Right cardiac atrium (tissue), 5 donors: ENCODE results near the gene EDEM3. TPM values are rescaled to one million over a fixed set of nuclear protein-coding genes. Genes with fewer than 3 reads are reported as not detected.
A peak's percentile ranks its signal among the peaks of the same experiment; 100 is the strongest.

Experiments used
- ATAC-seq, 2 donors: fragments of 200-7000 bp; cut with Tn5 transposase; one replicate each; pipeline versions ENCODE4 v1.8.0 to v1.9.1; 2020; ENCODE audit warnings: moderate library complexity in 2 of 2, mild to moderate bottlenecking in 1 of 2
- DNase-seq, 3 donors: peaks; one replicate each; pipeline ENCODE4 v3.0.0-alpha.2; 2020
- H3K27ac ChIP-seq: one replicate; pipeline ENCODE4 v1.5.1; 2013; ENCODE audit warnings: mild to moderate bottlenecking, low read length, control low read depth, moderate library complexity
- H3K27me3 ChIP-seq: one replicate; pipeline ENCODE4 v1.6.1; 2013; ENCODE audit not compliant: control insufficient read depth, insufficient read depth
- H3K4me1 ChIP-seq: one replicate; pipeline ENCODE4 v1.6.1; 2013; ENCODE audit warnings: low read length; ENCODE audit not compliant: control insufficient read depth, insufficient read depth
- H3K4me3 ChIP-seq: one replicate; pipeline ENCODE4 v1.5.1; 2013; ENCODE audit warnings: low read length, control low read depth
- H3K9me3 ChIP-seq: one replicate; pipeline ENCODE4 v1.6.1; 2013; ENCODE audit warnings: low read length; ENCODE audit not compliant: control insufficient read depth
- WGBS: extraction: QIAGEN DNeasy Blood & Tissue Kit; methylation state at CpG from one replicate; pipeline ENCODE4 v1.1.7; 2013; 5-methylcytosine and 5-hydroxymethylcytosine counted together
- intact Hi-C, 4 donors: fragments of 100-400 bp; cut with DNase I; formaldehyde crosslinking; loops; one replicate each; pipeline versions ENCODE4 v1.11.0 to v1.14.0; 2022 to 2023
- polyA plus RNA-seq: library from polyadenylated mRNA; stranded (reverse); fragments of 200-250 nt; gene quantifications from one replicate; pipeline ENCODE4 v1.2.3, GENCODE V29; 2013
- total RNA-seq, 4 donors: library from RNA; stranded (reverse); fragmentation: NEBNext Ultra II Directional; extraction: Animal tissue kit (Norgen Biotek cat#: 25700); gene quantifications; one replicate each; pipeline ENCODE4 v1.2.1, GENCODE V29; 2021
- donor health status: healthy with polysubstance abuse.
- donor health status: DM: no; HTN: yes; CAD: no.
- donor health status: DM: no; HTN: no; CAD: no.
- donor health status: DM: no; HTN: yes; CAD: no; lungs with severe emphysema.
- donor health status: DM: yes; HTN: yes; CAD: no.

EDEM3 gene
- total and polyA plus RNA-seq, 5 donors: 10.2 to 26.1 (median 19.9) TPM

DNA sequence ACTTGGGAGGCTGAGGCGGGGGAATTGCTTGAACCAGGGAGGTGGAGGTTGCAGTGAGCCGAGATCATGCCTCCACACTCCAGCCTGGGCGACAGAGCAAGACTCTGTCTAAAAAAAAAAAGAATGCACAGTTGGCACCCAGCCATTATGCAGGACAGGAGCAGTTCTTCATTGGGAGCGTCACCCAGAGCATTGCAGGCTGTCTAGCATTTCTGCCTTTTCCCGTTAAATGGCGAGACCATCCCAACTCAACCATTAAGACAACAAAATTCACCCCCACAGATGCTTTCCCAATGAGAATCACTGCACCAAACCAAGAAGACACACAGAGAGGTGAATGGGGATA is 105.8 kb downstream of the EDEM3 start:
- ATAC-seq (no peak), DNase-seq (no peak)
- intact Hi-C loops: no loop called here
- Histone ChIP-seq H3K27me3 (no peaks in the 10 kb centered on the region), H3K9me3 (no peaks in the 10 kb centered on the region), H3K4me1 (peaks cover 3% of the 10 kb centered on the region), H3K4me3 (no peak overlapping the region), H3K27ac (peak overlapping the region; percentile 90)
- 66% methylated on average over 6 of the region's 6 CpGs for WGBS

DNA sequence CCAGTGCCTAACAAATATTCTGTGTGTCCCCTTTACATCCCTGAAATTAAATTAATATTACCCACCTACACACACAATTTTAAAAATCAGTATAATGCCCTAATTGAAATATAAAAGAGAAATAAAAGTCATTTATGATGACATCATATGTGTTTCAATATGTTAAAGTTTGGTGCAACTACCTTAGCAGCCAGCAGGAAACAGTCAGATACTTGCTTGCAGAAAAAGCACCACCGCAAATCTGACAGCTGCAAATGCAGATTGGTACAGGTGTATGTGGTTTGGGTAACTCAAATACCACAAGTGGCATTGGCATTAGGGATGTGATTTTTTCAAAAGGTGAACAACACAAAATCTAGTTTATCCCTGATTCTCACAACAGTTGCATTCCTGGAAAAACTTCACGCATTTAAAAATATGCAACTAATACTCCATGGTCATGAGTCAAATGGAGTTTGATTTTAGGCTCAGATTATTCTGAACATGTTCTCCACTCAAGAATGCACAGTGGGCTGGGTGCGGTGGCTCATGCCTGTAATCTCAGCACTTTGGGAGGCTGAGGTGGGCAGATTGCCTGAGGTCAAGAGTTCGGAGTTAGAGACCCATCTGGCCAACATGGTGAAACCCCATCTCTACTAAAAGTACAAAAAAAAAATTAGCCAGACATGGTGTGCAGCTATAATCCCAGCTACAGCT is 106.3 kb downstream of the EDEM3 start:
- H3K27ac ChIP-seq: no peak overlapping the region
- no peaks in the 10 kb centered on the region for H3K27me3 ChIP-seq
- WGBS: 88% methylated on average over 4 of the region's 4 CpGs
- peaks cover 3% of the 10 kb centered on the region for H3K4me1 ChIP-seq
- no peak for ATAC-seq
- no peaks in the 10 kb centered on the region for H3K9me3 ChIP-seq
- intact Hi-C loops: no loop called here
- no peak for DNase-seq
- H3K4me3 ChIP-seq: no peak overlapping the region

DNA sequence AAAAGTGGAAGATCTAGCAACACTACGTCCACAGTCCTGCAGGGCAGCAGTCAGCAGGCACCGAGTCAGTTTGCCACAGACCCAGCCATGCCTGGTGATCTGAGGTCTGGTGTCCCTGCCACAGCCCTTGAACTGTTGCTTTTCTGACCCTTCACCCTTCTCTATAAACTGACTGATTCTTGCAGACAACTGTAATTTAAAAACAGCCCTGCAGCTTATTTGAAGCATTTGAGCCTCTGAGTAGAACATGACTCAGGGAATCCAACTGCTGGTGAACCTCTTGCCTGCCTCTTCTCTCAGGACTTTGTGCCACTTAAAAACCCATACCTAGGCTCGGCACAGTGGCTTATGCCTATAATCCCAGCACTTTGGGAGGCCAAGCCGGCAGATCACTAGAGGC is 107.2 kb downstream of the EDEM3 start:
- no peaks in the 10 kb centered on the region for H3K9me3 ChIP-seq
- peaks cover 3% of the 10 kb centered on the region for H3K4me1 ChIP-seq
- peak in 1 of 2 donors; percentile 8 for ATAC-seq
- intact Hi-C loops: no loop called here
- 84% methylated on average over 4 of the region's 4 CpGs for WGBS
- no peak overlapping the region for H3K27ac ChIP-seq
- no peaks in the 10 kb centered on the region for H3K27me3 ChIP-seq
- no peak overlapping the region for H3K4me3 ChIP-seq
- DNase-seq: no peak

DNA sequence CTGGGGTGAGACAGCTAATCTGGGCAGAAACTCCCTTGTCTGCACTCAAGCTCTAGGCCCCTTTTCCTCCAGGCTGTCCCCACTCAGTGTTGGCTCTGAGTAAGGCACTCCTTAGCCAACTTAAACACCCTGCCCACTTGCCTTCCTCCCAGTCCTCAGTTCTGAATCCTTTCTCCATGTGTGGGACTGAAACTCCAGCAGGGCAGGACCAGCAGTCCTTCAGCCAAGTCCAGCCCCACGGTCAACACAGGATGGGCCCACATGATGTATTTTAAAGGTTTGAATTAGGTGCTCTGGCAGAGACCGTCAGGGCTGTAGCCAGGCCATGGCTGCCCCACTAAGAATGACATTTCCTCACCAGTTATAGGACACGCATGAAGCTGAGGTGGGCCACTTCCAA is 107.8 kb downstream of the EDEM3 start:
- peak in 1 of 3 donors; percentile 60 for DNase-seq
- Histone ChIP-seq H3K4me1 (peaks cover 3% of the 10 kb centered on the region), H3K4me3 (no peak overlapping the region), H3K27ac (no peak overlapping the region), H3K9me3 (no peaks in the 10 kb centered on the region), H3K27me3 (no peaks in the 10 kb centered on the region)
- WGBS: 76% methylated on average over 3 of the region's 3 CpGs
- peak; percentile 65 to 69 for ATAC-seq
- intact Hi-C loops: no loop called here

DNA sequence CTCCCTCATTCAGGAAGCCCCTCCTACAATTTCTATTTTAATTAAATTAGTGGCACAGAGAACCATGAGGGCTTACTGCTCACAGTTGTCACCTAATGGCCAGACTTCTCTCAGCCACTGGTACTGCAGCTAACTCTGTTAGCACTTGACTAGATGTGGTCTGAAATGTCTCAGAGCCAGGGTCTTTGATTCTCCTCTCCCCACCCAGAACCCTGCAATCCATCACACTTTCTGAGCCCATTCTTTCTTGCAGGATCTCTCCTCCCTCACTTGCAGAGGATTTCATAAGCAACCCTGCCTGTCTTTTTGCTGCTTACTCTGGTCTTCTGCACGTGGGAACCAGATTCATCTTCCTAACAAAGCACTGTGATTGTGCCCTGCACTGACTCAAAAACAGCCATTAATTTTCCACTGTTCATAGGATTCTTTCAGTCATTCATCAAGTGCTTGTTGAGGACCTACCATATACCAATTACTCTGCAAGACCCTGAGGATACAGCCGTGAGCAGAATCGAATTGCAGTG is 108.4 kb downstream of the EDEM3 start:
- DNase-seq (no peak), ATAC-seq (no peak)
- Histone ChIP-seq H3K4me1 (peaks cover 3% of the 10 kb centered on the region), H3K4me3 (no peak overlapping the region), H3K27me3 (no peaks in the 10 kb centered on the region), H3K9me3 (no peaks in the 10 kb centered on the region), H3K27ac (no peak overlapping the region)
- intact Hi-C loops: no loop called here
- whole genome bisulfite sequencing: 89% methylated on average over 3 of the region's 3 CpGs

DNA sequence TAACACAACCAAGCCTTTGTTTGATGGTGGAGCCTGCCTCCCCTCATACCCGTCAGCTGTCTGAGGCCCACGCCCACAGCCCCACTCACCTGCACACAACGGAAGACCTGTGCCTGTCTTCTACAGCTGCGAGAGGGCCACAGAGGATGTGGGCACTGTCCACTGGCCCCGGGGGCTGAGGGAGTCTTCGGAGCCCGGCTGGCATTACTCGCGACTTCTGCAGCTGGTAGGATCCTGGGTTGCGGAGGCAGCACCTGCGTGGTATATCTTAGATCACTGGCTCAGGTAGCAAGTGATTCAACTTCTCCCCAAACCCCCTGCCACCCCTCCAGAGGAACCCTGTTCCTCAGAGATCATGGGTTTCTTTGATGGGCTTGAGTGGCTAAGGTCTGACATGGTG is 109.9 kb downstream of the EDEM3 start:
- Histone ChIP-seq H3K27me3 (no peaks in the 10 kb centered on the region), H3K9me3 (no peaks in the 10 kb centered on the region), H3K4me3 (no peak overlapping the region), H3K4me1 (peaks cover 7% of the 10 kb centered on the region), H3K27ac (no peak overlapping the region)
- no peak for ATAC-seq
- no peak for DNase-seq
- 97% methylated on average over 11 of the region's 11 CpGs for WGBS
- intact Hi-C loops: no loop called here

DNA sequence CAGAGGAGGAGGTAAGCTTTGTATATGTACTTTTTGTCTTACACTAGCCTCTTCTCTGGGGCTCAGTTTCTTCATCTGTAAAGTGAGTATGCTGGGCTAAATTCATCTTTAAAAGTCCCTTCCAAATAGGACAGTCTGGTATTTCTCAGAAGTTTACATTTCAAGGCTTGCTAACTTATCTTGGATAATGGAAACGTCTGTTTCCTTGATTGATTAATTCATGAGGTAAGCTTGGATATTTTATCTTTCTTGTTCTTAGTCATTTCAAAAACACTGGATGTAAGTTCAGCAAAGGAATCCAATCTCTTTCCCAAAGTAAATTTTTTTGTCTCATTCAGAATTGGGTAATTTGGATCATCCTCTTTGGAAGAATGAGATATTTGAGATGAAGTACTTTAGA is 111.0 kb downstream of the EDEM3 start:
- Histone ChIP-seq H3K27me3 (no peaks in the 10 kb centered on the region), H3K9me3 (no peaks in the 10 kb centered on the region), H3K27ac (no peak overlapping the region), H3K4me3 (no peak overlapping the region), H3K4me1 (peaks cover 4% of the 10 kb centered on the region)
- DNase-seq: no peak
- intact Hi-C loops: no loop called here
- no peak for ATAC-seq
- WGBS: 49% methylated on average over 1 of the region's 1 CpG

DNA sequence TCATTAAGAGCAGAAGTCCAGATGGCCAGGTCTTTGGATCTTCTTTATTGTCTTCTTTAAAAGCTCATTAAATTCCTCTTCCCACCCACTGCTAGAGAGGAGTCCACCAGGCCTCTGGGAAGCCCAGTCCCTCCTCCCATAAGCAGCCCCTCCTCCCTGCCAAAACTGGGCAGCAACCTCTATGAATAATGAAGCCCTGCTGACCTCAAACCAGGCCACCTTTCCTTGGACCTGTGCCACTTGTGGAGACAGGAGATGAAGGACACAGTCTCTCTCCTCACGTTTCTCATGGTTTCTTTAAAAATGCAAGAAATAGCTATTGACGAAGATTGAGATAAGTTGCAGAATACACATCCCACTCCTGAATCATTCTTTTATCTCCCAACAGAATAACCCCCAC is 112.8 kb downstream of the EDEM3 start:
- 76% methylated on average over 2 of the region's 2 CpGs for WGBS
- Histone ChIP-seq H3K9me3 (no peaks in the 10 kb centered on the region), H3K4me3 (no peak overlapping the region), H3K27ac (no peak overlapping the region), H3K4me1 (peaks cover 4% of the 10 kb centered on the region), H3K27me3 (no peaks in the 10 kb centered on the region)
- DNase-seq (no peak), ATAC-seq (no peak)
- intact Hi-C loops: no loop called here

DNA sequence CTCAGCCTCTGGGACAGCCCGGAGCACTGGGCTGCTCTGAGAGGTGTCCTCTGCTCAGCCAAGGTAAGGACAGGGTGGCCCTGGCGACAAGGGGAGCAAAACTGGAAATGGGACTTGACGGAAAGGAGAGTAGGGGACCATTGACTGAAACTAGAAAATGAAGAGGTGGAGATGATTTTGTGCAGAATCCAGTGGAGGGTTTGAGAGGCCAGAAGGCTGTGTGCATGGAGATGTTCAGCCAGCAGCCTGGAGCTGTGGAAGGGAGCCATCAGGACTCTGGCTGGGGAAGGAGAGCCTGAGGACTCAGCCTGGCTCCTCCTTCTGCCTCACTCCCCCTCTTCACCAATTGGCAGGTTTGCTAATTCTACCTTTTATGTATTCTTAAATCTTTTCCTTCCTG is 114.2 kb downstream of the EDEM3 start:
- Histone ChIP-seq H3K27me3 (no peaks in the 10 kb centered on the region), H3K4me1 (peaks cover 8% of the 10 kb centered on the region), H3K27ac (no peak overlapping the region), H3K9me3 (no peaks in the 10 kb centered on the region), H3K4me3 (no peak overlapping the region)
- WGBS: 80% methylated on average over 3 of the region's 3 CpGs
- DNase-seq (peak in 1 of 3 donors; percentile 66), ATAC-seq (peak in 1 of 2 donors; percentile 46)
- intact Hi-C loops: no loop called here

Other genes with a start within 250 kb of the EDEM3 start
- 100 to 1,000 TPM; 307 to 359 (median 329) TPM for gene NIBAN1, start 219.7 kb upstream of the EDEM3 start, total RNA-seq
- gene NIBAN1, start 219.7 kb upstream of the EDEM3 start, polyA plus RNA-seq: 105 TPM